ENCODE results near the gene NAA35. TPM values are rescaled to one million over a fixed set of nuclear protein-coding genes. Genes with fewer than 3 reads are reported as not detected.

NAA35 gene
- total and polyA plus RNA-seq, 2 of the 8 experiments (the other 6 are each of a cell fraction or from before 2014, with no cell fraction given): 12.9 to 35.2 TPM

- no peak for TF ChIP-seq SIRT6 (IDR thresholded peaks at IDR 0.05; ENCODE audit: low read length)
- no peak for TF ChIP-seq SP4 (IDR thresholded peaks at IDR 0.05; ENCODE audit: low read length)
- no peak for TF ChIP-seq FOSL1 (IDR thresholded peaks at IDR 0.05; ENCODE audit: insufficient read depth, low read depth, low read length)
- TF ChIP-seq NRF1 (IDR thresholded peaks at IDR 0.05; ENCODE audit: low read depth, low read length): no peak
- TF ChIP-seq ASH2L (IDR thresholded peaks at IDR 0.05; ENCODE audit: low read length): no peak
- no peak for TF ChIP-seq GABPA (IDR thresholded peaks at IDR 0.05; ENCODE audit: borderline replicate concordance, insufficient read depth, low read length)
- no peak for TF ChIP-seq RXRA (IDR thresholded peaks at IDR 0.05; ENCODE audit: insufficient read depth, low read depth, low read length)
- no peak; a peak in 1 of 4 replicates for TF ChIP-seq RAD21 (IDR thresholded peaks at IDR 0.05 in 1 of 2, conservative IDR thresholded peaks at IDR 0.05 in 1 of 2; ENCODE audit: low read depth in 2 of 2, low read length in 2 of 2)
These were observed 106.0 kb downstream of the NAA35 start (continued) for GRCh38 chr9:86046930-86047341.
